ENCODE data around the gene C16orf95. TPM values are rescaled to one million over a fixed set of nuclear protein-coding genes. Genes with fewer than 3 reads are reported as not detected.
"Not testable (repeated sequence)": the region's sequence is repeated elsewhere in the genome, so short reads cannot be mapped to it uniquely, and the experiment has no call there.

Gene C16orf95
- polyA plus RNA-seq, 1 donor: 3.3 TPM

DNA sequence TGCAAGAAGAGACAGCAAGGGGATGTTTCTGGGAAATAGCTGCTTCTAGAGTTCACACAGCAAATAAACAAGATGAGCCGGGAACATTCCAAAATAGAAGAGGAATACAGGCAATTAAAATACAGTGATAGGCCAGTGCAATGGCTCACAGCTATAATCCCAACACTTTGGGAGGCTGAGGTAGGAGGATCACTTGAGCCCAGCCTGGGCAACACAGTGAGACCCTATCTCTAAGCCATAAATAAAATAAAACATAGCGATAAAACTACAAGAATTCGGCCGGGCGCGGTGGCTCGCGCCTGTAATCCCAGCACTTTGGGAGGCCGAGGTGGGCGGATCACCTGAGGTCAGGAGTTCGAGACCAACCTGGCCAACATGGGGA, 22.5 kb upstream of the C16orf95 start:
- no CpG with 5 or more reads among the region's 11 CpGs for WGBS (ENCODE audit: insufficient coverage, low lambda C conversion rate)
- peaks cover 76% of the 10 kb centered on the region for H3K36me3 ChIP-seq (ENCODE audit: control insufficient read depth, insufficient read depth, low read length)

DNA sequence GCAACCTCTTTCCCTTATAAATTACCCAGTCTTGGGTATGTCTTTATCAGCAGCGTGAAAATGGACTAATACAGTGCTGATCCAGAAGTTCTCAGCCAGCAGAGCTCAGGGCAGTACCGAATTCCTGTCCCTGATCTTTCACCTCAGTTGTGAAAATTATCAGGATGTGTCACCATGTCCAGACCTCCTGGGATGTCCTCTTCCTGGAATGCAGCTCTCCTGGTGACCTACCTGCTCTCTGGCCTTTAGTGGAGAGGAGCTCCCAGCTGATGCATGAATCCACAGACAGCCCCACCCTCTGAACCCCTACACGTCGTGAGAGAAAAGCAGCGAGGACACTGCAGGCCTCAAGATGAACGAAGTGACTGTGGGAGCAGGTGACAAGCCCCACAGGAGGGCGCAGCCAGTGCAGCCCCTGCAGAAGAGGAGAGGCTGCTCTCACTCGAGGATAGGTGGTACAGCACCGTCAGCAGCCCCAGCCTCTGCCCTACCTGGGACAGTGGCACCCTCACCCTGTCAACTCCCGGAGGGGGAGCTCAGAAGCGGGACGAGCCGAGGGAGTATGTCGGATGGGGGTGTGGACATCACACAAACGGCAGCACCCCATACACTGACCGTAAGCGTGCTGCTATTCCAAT, 22.0 kb upstream of the C16orf95 start:
- WGBS (ENCODE audit: insufficient coverage, low lambda C conversion rate): no CpG with 5 or more reads among the region's 17 CpGs
- no peak overlapping the region for H3K4me3 ChIP-seq (ENCODE audit: low read length)
- H3K27me3 ChIP-seq (ENCODE audit: control insufficient read depth, insufficient read depth, low read length): no peaks in the 10 kb centered on the region
- peaks cover 78% of the 10 kb centered on the region for H3K36me3 ChIP-seq (ENCODE audit: control insufficient read depth, insufficient read depth, low read length)
- no peak for DNase-seq
- no peak overlapping the region for H3K27ac ChIP-seq (ENCODE audit: low read length)
- H3K9me3 ChIP-seq (ENCODE audit: control insufficient read depth, low read depth, low read length): no peaks in the 10 kb centered on the region
- no peaks in the 10 kb centered on the region for H3K4me1 ChIP-seq (ENCODE audit: control insufficient read depth, insufficient read depth, low read length)

More for the DNA sequence above, 22.5 kb upstream of the C16orf95 start:
- not testable (repeated sequence) for H3K4me1 ChIP-seq (ENCODE audit: control insufficient read depth, insufficient read depth, low read length); H3K4me3 ChIP-seq (ENCODE audit: low read length); DNase-seq; H3K27me3 ChIP-seq (ENCODE audit: control insufficient read depth, insufficient read depth, low read length); H3K9me3 ChIP-seq (ENCODE audit: control insufficient read depth, low read depth, low read length); H3K27ac ChIP-seq (ENCODE audit: low read length)

GRCh38 chr16:87338155-87338765, 21.1 kb upstream of the C16orf95 start:
- H3K4me3 ChIP-seq (ENCODE audit: low read length): no peak overlapping the region
- H3K9me3 ChIP-seq (ENCODE audit: control insufficient read depth, low read depth, low read length): no peaks in the 10 kb centered on the region
- peaks cover 77% of the 10 kb centered on the region for H3K36me3 ChIP-seq (ENCODE audit: control insufficient read depth, insufficient read depth, low read length)
- no peak for DNase-seq
- 100% methylated on average over 1 of the region's 18 CpGs for WGBS (ENCODE audit: insufficient coverage, low lambda C conversion rate)
- H3K27me3 ChIP-seq (ENCODE audit: control insufficient read depth, insufficient read depth, low read length): no peaks in the 10 kb centered on the region
- H3K4me1 ChIP-seq (ENCODE audit: control insufficient read depth, insufficient read depth, low read length): no peaks in the 10 kb centered on the region
- H3K27ac ChIP-seq (ENCODE audit: low read length): no peak overlapping the region

DNA sequence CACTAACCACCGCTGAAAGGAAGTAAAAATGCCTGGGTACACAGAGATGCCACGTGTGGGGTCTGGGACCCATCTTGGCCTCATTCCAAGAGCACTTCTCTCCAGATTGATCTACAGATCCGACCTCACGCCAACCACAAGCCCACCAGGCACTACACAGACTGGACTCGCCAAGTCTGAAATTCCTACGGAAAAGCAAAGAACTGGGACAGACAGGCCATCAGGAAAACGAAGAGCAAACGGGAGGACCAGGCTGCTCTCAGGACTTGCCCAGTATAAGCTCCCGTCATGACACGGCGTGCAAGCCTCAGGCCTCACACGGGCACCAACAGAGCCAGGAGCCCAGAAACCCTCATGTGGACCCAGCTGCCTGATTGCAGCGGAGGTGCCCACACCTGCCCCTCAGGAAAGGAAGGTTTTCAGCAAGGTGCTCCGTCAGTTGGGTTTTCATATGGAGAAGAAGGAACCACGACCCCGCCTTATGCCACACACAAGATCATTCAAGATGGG, 20.1 kb upstream of the C16orf95 start:
- peaks cover 75% of the 10 kb centered on the region for H3K36me3 ChIP-seq (ENCODE audit: control insufficient read depth, insufficient read depth, low read length)
- H3K4me1 ChIP-seq (ENCODE audit: control insufficient read depth, insufficient read depth, low read length): no peaks in the 10 kb centered on the region
- DNase-seq: no peak
- WGBS (ENCODE audit: insufficient coverage, low lambda C conversion rate): no CpG with 5 or more reads among the region's 16 CpGs
- no peak overlapping the region for H3K27ac ChIP-seq (ENCODE audit: low read length)
- H3K27me3 ChIP-seq (ENCODE audit: control insufficient read depth, insufficient read depth, low read length): no peaks in the 10 kb centered on the region
- no peaks in the 10 kb centered on the region for H3K9me3 ChIP-seq (ENCODE audit: control insufficient read depth, low read depth, low read length)
- H3K4me3 ChIP-seq (ENCODE audit: low read length): no peak overlapping the region

- no peak overlapping the region for H3K4me3 ChIP-seq (ENCODE audit: low read length)
- no peak for DNase-seq
- H3K27ac ChIP-seq (ENCODE audit: low read length): no peak overlapping the region
- peaks cover 73% of the 10 kb centered on the region for H3K36me3 ChIP-seq (ENCODE audit: control insufficient read depth, insufficient read depth, low read length)
- no peaks in the 10 kb centered on the region for H3K9me3 ChIP-seq (ENCODE audit: control insufficient read depth, low read depth, low read length)
- no peaks in the 10 kb centered on the region for H3K27me3 ChIP-seq (ENCODE audit: control insufficient read depth, insufficient read depth, low read length)
- H3K4me1 ChIP-seq (ENCODE audit: control insufficient read depth, insufficient read depth, low read length): no peaks in the 10 kb centered on the region
- 100% methylated on average over 3 of the region's 19 CpGs for WGBS (ENCODE audit: insufficient coverage, low lambda C conversion rate)
Measured at GRCh38 chr16:87336434-87337240, 19.4 kb upstream of the C16orf95 start.

DNA sequence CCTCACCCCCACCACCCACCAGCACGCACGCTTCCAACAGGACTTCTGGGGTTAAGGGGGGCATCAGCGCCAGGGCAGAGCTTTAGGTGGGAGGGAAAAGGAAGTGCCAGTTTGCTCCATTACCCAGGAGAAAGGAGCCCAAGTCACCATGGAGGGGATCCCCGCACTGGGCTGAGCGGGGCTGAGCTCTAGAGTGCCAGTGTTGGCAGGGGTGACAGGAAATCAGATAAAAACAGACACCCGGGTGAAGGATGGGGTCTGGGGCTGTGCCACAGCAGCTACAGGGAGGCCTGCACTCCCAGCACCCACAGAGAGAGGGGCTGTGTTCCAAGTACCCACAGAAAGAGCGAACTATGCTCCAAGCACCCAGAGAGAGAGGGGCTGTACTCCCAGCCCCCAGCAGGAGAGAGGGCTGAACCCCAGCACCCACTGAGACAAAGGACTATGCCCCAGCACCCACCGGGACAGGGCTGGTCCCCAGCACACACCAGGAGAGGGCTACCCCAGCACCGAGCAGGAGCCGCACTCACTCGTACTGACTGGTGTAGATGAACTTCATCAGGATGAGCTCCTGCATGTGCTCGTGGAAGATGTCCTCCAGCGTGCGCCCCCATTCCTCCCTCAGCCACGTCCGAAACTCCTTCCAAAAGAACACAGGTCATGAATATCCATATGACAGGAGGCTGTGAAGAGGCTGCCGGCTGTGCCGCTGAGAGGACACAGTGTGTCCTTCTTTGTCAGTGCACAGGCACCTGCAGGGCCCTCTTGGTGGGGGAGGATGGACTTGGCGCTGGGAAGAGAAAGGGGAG, 18.6 kb upstream of the C16orf95 start:
- no peaks in the 10 kb centered on the region for H3K9me3 ChIP-seq (ENCODE audit: control insufficient read depth, low read depth, low read length)
- H3K27me3 ChIP-seq (ENCODE audit: control insufficient read depth, insufficient read depth, low read length): no peaks in the 10 kb centered on the region
- WGBS (ENCODE audit: insufficient coverage, low lambda C conversion rate): 90% methylated on average over 4 of the region's 19 CpGs
- H3K4me3 ChIP-seq (ENCODE audit: low read length): no peak overlapping the region
- H3K27ac ChIP-seq (ENCODE audit: low read length): no peak overlapping the region
- H3K4me1 ChIP-seq (ENCODE audit: control insufficient read depth, insufficient read depth, low read length): no peaks in the 10 kb centered on the region
- H3K36me3 ChIP-seq (ENCODE audit: control insufficient read depth, insufficient read depth, low read length): peaks cover 76% of the 10 kb centered on the region
- no peak for DNase-seq

DNA sequence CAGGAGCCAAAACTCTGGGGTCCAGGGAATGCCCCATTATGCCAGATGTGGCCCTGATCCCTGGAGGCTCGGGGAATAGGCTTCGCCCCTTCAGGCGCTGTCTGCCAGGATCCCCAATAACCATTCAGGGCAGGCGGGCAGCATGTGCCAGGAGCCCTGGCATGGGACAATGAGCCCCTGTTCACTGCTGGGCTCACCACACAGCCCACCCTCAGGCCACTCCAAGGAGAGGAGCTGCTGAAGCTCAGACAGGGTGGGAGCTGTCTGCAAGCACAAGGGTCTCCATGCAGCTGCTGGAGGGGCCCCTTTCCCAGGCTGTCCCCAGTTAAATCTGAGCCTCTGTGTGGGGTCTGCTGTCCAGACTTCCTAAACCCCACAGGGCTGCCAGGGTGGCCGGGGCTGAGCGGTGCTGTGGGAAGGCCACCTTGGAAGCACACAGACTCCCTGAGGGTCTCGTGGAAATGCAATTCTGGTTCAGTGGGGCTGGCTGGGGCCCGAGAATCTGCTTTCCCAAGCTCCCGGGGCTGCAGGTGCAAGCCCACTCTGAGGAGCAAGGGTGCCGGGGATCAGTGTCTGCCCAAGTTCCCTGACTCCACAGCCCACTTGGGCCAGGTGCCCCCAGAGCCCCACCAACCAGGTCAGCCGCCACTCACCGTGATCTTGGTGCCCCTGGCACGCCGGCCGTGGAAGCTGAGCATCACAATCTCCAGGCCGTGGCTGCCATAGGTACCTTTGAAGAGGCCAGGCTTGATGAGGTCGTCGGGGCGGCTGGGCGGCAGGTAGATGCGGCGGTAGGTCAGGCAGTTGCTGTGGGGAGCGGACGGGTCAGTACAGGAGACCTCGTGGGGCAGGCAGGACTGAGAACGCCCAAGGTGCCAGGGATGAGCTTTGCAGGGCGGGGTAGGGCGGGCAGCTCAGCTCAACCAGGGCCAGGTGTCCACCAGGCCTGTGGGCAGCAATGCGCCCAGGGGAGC, 17.7 kb upstream of the C16orf95 start:
- 100% methylated on average over 5 of the region's 29 CpGs for WGBS (ENCODE audit: insufficient coverage, low lambda C conversion rate)
- H3K27me3 ChIP-seq (ENCODE audit: control insufficient read depth, insufficient read depth, low read length): no peaks in the 10 kb centered on the region
- H3K9me3 ChIP-seq (ENCODE audit: control insufficient read depth, low read depth, low read length): no peaks in the 10 kb centered on the region
- no peak overlapping the region for H3K27ac ChIP-seq (ENCODE audit: low read length)
- no peak for DNase-seq
- no peak overlapping the region for H3K4me3 ChIP-seq (ENCODE audit: low read length)
- peaks cover 83% of the 10 kb centered on the region for H3K36me3 ChIP-seq (ENCODE audit: control insufficient read depth, insufficient read depth, low read length)
- no peaks in the 10 kb centered on the region for H3K4me1 ChIP-seq (ENCODE audit: control insufficient read depth, insufficient read depth, low read length)

DNA sequence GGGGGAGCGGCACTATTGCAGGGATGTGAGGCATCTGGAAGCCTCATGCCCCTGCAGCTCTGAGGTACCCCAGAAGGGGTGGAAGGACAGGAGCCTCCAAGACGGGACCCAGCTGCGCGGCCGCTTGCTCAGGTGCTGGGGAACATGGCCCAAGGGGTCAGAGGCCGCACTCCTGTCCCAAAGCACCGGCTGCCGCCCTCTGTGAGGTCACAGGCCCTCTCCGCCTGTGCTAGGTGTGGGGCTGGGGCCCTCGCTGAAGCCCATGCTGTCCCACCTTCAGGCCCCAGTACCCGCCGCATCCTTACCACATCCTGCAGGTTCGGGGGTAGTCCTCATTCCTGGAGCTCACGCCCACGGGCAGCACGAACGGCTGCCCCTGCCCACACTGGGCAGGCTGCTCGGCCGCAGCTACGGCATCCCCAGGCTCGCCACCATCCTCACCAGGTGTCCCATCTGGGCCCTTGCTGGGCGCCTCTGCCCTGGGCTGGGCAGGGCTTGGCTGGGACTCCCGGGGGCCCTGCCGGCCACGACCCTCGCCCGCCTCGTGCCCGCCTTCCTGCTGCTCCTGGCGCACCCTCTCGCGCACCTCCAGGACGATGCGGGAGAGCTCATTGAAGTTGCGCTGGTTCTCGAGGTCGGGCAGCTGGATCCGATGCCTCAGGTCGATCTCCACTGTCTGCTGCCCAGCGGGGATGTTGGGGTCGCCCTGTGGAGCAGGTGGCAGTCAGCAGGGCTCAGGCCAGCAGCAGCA, 16.6 kb upstream of the C16orf95 start:
- H3K27ac ChIP-seq (ENCODE audit: low read length): no peak overlapping the region
- no peak for DNase-seq
- H3K9me3 ChIP-seq (ENCODE audit: control insufficient read depth, low read depth, low read length): no peaks in the 10 kb centered on the region
- H3K27me3 ChIP-seq (ENCODE audit: control insufficient read depth, insufficient read depth, low read length): no peaks in the 10 kb centered on the region
- H3K36me3 ChIP-seq (ENCODE audit: control insufficient read depth, insufficient read depth, low read length): peaks cover 83% of the 10 kb centered on the region
- no peak overlapping the region for H3K4me3 ChIP-seq (ENCODE audit: low read length)
- H3K4me1 ChIP-seq (ENCODE audit: control insufficient read depth, insufficient read depth, low read length): no peaks in the 10 kb centered on the region
- WGBS (ENCODE audit: insufficient coverage, low lambda C conversion rate): no CpG with 5 or more reads among the region's 41 CpGs

- no peaks in the 10 kb centered on the region for H3K27me3 ChIP-seq (ENCODE audit: control insufficient read depth, insufficient read depth, low read length)
- no peaks in the 10 kb centered on the region for H3K9me3 ChIP-seq (ENCODE audit: control insufficient read depth, low read depth, low read length)
- H3K4me3 ChIP-seq (ENCODE audit: low read length): no peak overlapping the region
- no peaks in the 10 kb centered on the region for H3K4me1 ChIP-seq (ENCODE audit: control insufficient read depth, insufficient read depth, low read length)
- no peak for DNase-seq
- H3K27ac ChIP-seq (ENCODE audit: low read length): no peak overlapping the region
- no CpG with 5 or more reads among the region's 15 CpGs for WGBS (ENCODE audit: insufficient coverage, low lambda C conversion rate)
- peaks cover 84% of the 10 kb centered on the region for H3K36me3 ChIP-seq (ENCODE audit: control insufficient read depth, insufficient read depth, low read length)
Measured at GRCh38 chr16:87333101-87333500, 15.9 kb upstream of the C16orf95 start.

All from large intestine (tissue), 3 donors.